LHCN-M2 (cell line): Measurements from ENCODE around the gene FRG2B. TPM values are rescaled to one million over a fixed set of nuclear protein-coding genes. Genes with fewer than 3 reads are reported as not detected.
"Not testable (repeated sequence)": the region's sequence is repeated elsewhere in the genome, so short reads cannot be mapped to it uniquely, and the experiment has no call there.

Experiments used
- DNase-seq: peaks from one replicate; pipeline ENCODE4 v3.0.0-alpha.2; 2012; ENCODE audit warnings: low read depth
- polyA plus RNA-seq: library from polyadenylated mRNA; unstranded; fragments of >200 nt; gene quantifications from one replicate; pipeline ENCODE4 v1.2.1, GENCODE V29; 2012; ENCODE audit warnings: missing spikeins
- total RNA-seq: library from RNA; depleted of rRNA; stranded (reverse); fragments of >200 nt; gene quantifications from 2 replicates; pipeline ENCODE4 v1.2.3, GENCODE V29; 2014; rRNA removed

The FRG2B gene
- total RNA-seq, result not detected in 2 replicates
- not detected for polyA plus RNA-seq

GRCh38 chr10:133626695-133627094, at the start of gene FRG2B:
FRG2B (minus strand) TSS chr10:133626795; CDS start chr10:133626742, 53 bp downstream.
- DNase-seq, result not testable (repeated sequence)

DNA sequence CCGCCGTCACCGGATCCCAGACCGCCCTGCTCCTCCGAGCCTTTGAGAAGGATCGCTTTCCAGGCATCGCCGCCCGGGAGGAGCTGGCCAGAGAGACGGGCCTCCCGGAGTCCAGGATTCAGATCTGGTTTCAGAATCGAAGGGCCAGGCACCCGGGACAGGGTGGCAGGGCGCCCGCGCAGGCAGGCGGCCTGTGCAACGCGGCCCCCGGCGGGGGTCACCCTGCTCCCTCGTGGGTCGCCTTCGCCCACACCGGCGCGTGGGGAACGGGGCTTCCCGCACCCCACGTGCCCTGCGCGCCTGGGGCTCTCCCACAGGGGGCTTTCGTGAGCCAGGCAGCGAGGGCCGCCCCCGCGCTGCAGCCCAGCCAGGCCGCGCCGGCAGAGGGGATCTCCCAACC, 40.9 kb upstream of the FRG2B start:
- DNase-seq, result not testable (repeated sequence)

- not testable (repeated sequence) for DNase-seq
Measured at GRCh38 chr10:133663544-133664160, 37.1 kb upstream of the FRG2B start.

- not testable (repeated sequence) for DNase-seq
Measured at GRCh38 chr10:133661122-133661521, 34.5 kb upstream of the FRG2B start.

DNA sequence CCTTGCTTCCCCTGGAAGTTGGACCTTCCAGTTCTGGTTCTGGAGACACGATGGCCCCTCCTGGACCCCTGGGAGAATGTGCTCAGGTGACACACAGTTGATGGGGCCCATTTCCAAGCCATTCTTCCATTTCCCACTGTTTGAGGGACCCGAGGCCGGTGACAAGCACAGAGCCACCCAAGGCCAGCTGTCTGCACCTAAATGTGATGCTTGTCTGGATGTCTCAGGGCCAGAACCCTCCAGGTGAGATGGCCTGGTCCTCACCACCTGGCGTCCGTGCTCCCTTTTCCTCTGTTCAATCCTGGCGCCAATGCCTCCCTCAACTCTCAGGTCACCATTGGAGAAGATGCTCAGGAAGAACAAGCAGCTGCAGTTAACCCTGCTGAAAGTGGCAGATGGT, 33.9 kb upstream of the FRG2B start:
- not testable (repeated sequence) for DNase-seq

DNA sequence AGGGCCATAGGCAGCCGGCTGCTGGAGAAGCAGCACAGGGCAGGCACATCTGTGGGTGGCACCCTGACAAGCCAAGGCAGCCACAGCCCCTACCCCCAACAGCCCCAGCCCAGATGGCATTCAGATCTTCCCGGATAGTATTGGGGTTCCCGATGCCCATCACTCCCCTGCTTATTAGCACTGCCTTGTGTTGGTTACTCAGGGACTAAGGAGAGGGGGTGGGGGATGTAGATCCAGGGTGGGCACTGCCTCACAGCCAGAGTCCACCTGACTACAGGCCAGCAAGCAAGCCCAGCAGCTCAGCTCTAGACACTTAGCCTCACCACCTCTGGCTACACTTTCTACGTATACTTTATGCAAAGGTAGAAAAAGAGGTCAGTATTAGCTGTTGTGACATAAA, 30.7 kb upstream of the FRG2B start:
- DNase-seq, result not testable (repeated sequence)

DNA sequence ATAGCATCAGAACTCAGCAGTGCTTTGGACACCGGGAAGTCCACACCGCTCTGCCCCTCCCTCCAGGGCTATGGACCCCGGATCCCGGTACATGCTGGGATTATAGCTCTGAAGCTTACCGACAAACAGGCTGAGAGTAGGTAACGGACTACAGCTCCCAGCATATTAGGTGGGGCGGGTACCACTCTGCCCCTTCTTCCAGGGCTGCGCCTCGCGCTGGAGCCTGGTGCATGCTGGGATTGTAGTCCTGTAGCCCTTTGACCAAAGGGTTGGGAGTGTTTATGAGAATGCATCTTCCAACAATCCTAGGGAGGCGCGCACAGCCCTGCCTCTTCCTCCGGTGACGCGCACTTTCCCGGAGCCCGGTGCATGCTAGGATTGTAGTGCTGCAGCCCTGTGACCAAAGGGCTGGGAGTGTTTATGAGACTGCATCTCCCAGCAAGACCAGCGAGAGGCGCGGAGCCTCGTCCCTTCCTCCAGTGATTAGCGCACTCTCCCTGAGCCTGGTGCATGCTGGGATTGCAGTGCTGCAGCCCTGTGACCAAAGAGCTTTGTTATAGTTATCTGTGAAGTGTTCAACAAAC, 22.4 kb upstream of the FRG2B start:
- DNase-seq, result not testable (repeated sequence)

- not testable (repeated sequence) for DNase-seq
Measured at GRCh38 chr10:133647075-133647748, 20.6 kb upstream of the FRG2B start.

DNA sequence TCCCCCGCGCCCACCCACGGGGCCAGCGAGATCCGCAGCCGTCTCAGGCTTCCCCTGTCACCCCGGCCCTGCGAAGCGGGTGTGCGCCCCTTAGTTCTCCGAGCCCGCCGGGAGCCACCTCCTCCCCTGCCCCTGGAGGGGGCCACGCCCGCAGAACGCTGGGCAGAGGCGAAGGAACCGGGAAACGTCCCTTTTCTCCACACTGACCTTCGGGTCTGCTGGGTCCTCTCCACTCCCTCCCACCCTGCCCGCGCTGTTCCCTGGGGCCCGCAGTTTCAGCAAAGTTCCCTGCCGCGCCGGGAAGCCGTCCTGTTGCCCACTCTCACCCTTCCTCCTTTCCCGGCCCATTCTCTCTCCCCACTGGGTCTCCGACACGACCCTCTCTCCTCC, 11.2 kb upstream of the FRG2B start:
- DNase-seq, result not testable (repeated sequence)

GRCh38 chr10:133637202-133637845, 10.7 kb upstream of the FRG2B start:
- DNase-seq, result not testable (repeated sequence)

DNA sequence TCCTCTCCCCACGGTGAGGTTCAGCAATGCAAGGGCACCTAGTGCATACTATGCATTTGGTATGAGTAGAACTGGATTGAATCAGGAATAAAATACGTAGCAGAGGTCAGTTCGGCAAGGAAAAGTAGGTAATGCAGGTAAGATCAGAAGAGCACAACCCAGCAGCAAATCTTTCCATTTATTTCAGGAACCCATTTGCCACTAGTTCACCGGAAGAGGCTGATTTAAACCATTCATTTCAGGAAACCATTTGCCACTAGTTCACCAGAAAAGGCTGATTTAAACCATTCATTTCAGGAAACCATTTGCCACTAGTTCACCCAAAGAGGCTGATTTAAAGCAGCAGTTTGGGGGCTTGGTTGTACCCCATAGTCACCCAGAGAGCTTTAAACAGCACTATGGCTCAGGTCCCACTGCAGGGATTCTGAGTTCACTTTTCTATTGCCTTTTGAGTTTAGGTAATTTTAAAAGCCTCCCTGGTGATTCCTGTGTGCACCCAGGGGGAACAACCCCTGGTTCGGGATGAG, 4.2 kb upstream of the FRG2B start:
- not testable (repeated sequence) for DNase-seq

DNA sequence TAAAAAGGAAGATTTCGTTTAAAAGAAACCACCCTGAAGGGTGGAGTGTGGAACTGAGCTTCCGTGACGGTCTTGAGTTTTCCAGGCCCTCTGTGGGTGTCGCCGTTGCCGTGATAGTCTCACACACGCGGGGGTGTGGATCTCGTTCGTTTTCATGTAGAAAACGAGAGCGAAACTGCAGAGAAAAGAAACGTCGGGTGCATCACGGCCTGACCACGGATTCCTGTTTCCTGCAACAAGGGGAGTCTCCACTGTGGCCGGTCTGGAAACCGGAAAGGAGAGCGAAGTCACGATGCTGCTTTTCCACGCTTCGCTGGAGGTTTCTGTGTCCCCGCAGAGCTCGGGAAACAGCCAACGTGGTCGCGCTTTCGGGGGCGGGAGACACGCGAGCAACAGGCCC, 4.1 kb downstream of the FRG2B start:
- DNase-seq, result not testable (repeated sequence)

- peak; percentile 10 for DNase-seq
Measured at GRCh38 chr10:133618851-133619250, 7.7 kb downstream of the FRG2B start.

DNA sequence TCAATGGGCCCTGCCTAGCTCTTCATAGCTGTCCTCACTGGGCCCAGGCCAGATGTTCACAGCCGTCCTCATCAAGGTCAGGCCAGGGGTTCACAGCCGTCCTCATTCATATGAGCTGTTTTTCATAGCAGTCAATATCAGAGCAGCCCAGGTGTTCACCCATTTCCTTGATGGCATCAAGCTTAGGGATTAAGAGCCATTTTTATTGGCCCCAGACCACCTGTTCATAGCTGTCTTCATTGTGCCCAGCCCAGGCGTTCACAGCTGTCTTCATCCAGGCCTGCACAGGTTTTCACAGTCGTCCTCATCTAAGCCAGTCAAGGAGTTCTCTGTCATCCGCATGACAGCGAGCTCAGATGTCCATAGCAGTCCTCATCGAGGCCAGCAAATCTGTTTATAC, 9.4 kb downstream of the FRG2B start:
- no peak for DNase-seq

DNA sequence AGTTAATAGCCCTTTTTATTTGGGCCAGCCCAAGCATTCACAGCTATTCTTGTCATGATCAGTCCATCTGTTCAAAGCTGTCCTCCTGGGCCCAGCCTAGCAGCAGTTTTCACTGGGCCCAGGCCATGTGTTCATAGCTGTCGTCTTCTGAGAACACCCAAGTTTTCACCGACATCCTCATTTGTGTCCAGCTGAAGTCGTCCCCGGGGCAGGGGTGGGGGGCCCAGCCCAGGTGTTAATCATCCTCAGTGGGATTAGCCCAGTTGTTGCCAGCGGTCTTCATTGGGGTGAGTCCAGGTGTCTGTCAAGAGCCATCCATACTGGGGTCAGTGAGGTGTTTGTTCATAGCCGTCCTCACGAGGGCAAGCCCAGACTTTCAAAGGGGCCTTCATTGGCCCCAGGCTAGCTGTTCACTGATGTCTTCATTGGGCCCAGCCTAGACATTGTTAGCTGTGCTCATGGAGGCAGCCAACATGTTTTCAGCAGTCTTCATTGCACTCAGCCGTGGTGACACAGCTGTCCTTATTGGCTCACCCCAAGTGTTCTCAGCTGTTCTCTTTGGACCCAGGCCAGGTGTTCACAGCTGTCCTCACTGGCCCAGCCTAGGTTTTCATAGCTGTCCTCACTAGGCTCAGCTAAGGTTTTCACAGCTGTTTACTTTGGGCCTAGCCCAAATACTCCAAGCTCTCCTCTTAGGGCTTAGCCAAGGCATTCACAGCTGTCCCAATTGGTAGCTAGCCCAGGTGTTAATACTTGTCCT, 10.0 kb downstream of the FRG2B start:
- peak; percentile 88 for DNase-seq

- DNase-seq, result peak; percentile 81
Measured at GRCh38 chr10:133614830-133615580, 11.6 kb downstream of the FRG2B start.

- DNase-seq, result no peak
Measured at GRCh38 chr10:133613699-133614098, 12.9 kb downstream of the FRG2B start.

DNA sequence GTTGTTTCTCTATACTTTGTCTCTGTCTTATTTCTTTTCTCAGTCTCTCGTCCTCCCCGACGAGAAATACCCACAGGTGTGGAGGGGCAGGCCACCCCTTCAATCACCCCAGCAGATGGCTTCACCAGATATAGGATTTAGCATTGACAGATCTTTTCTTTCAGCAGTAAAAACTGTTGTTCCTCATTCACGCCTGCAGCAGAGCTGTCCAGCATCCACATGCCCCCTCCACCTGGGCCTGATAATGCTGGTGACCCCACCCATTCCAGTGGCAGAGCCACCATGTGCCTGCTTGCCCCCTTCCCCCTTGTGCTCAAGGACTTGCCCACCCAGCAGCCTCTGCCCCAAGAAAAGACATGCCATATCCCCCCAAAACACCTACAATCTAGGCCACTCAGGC, 15.5 kb downstream of the FRG2B start:
- DNase-seq, result no peak

GRCh38 chr10:133608855-133609254, 17.7 kb downstream of the FRG2B start:
- peak; percentile 21 for DNase-seq

GRCh38 chr10:133603434-133603833, 23.2 kb downstream of the FRG2B start:
- not testable (repeated sequence) for DNase-seq
